NCI-H2107 treated with DMSO at 0.1 percent for 48 hours (cell line): Measurements from ENCODE around the gene B4GAT1.
"Not testable (repeated sequence)": the region's sequence is repeated elsewhere in the genome, so short reads cannot be mapped to it uniquely, and the experiment has no call there.

ENCODE experiments used
- DNase-seq: peaks from one replicate; lab custom pipeline; 2025; ENCODE audit not compliant: unreplicated experiment; lab: John Stamatoyannopoulos, UW

Gene B4GAT1

DNA sequence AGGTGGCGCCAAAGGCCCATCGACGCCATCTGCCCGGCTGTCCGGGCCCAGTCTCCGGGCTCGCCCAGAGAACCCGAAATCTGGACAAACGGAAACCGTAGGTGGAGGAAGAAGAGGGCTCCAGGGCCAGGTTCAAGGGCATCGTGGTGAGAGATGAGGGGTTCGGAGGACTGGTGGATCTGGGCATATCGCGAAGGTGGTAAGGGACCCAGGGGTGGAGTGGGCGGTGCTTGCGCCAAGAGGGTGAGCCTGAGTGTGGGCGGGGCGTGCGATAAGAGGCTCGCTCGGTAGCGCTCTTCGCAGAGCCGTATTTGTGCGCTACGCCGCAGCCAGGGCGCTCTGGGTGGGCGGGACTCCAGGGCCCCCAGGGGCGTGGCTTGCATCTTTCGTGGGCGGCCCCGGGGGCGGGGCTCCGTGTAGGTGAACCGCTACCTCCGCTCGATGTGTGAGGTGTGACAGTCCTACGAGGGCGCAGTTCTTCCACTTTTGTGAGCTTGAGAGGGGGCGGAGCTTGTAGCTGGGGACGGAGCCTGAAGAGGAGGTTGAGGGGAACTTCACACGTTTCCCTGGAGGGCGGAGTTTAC lies 35.4 kb downstream of the B4GAT1 start:
- peak; percentile 83 for DNase-seq

DNA sequence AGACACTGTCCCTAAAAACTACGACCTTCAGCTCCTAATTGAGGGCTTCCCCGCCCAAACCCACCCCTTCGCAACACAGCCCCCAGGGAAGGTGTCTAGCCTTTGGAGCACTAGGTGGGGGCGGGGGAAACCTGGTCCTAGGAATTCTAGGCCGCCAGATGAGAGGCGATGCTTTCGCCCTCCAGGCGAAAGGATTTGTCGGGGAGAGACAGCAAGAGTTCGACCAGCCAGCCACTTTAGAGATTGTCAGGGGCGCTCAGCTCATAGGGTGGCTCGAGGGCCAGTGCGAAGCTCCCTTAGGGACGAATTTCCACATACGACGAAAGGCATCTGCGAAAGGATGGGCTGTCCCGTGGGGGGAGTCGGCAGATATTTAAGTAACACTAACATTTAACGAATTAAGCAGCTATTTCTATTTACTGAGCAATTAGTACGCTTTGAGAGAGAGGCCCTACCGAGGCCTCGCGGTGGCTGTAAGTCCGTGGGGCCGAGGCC lies 35.9 kb downstream of the B4GAT1 start:
- DNase-seq: no peak

DNA sequence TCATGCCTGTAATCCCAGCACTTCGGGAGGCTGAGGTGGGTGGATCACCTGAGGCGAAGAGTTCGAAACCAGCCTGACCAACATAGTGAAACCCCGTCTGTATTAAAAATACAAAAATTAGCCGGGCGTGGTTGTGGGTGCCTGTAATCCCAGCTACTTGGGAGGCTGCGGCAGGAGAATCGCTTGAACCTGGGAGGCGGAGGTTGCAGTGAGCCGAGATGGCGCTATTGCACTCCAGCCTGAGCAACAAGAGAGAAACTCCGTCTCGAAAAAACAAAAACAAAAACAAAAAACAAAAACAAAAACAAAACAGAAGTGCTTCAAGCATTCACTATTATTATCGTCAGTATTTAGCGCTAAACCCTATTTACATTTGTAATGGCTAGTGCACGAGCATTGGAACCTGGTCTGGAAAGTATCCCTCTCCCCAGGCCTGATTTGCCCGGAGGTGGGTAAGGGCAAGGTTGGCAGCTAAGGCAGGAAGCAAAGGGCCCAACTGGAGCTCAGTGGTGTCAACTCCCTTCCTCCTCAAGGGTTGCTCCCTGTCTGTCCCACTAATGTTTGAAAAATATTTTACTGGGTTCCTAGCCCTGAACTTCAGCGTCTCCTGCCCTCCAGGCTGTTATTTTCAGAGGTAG lies 36.5 kb downstream of the B4GAT1 start:
- DNase-seq: not testable (repeated sequence)

GRCh38 chr11:66310324-66310723 lies 37.1 kb downstream of the B4GAT1 start:
- no peak for DNase-seq

- no peak for DNase-seq
Observed at GRCh38 chr11:66309475-66309874, 38.0 kb downstream of the B4GAT1 start.

DNA sequence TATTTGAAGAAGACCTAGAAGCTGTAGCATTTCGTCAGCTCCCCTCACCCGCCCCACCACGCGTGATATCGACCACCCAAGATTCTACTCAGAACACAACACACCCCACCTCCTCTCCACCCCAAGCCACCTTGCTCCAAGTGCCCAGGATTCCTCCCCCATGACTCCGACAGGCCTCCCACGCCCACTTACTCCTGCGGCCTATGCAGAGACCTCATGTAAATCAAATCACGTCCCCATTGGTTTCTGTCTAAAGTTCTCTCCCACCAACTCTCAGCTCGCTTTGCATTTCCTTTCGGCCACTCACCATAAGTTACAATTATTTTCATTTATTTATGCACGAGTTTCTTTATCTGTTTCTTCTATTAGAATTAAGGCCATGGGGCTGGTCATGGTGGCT lies 44.8 kb downstream of the B4GAT1 start:
- DNase-seq: no peak

GRCh38 chr11:66299186-66299585 lies 48.2 kb downstream of the B4GAT1 start:
- DNase-seq: no peak

DNA sequence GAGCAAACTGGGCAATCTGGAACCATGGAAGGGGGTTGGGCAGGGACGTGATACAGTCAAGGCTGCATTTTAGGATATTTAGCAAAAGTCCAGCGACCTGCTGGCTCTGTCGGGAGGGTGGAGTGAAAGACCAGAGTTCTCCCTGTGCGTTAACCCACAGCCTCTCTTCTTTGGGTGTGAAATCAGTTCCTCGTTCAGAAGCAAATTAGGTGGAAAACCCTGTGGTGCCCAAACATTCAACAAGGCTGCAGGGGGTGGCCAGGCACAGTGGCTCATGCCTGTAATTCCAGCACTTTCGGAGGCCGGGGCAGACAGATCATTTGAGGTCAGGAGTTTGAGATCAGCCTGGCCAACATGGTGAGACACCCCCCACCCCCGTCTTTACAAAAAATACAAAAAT lies 49.8 kb downstream of the B4GAT1 start:
- no peak for DNase-seq
